Measurements from ENCODE around the gene ARHGAP45. TPM values are rescaled to one million over a fixed set of nuclear protein-coding genes. Genes with fewer than 3 reads are reported as not detected.

The ARHGAP45 gene
- total RNA-seq, 2 experiments from 2014 or later, result 861 to 878 TPM

GRCh38 chr19:1053176-1054101 is 13.5 kb upstream of the ARHGAP45 start:
- ChIA-PET CTCF (interaction anchor here (1.6 kb wide), 1 partner anchor 11 kb away, joined by 6 read pairs; no protein-coding TSS in a partner anchor), POLR2A (interaction anchor here (0.6 to 6.1 kb wide), 6 partner anchors 12 to 193 kb away, joined by 3 to 48 read pairs (median 4); partner anchors contain the start of gene ARHGAP45)
- Histone ChIP-seq H3K4me3 (ENCODE audit: low read length) (no peak overlapping the region), H3K9me3 (ENCODE audit: control insufficient read depth in 1 of 2, insufficient read depth in 1 of 2, low read length in 2 of 2) (peaks cover 6 to 17% of the 10 kb centered on the region in 2 experiments), H3K36me3 (ENCODE audit: insufficient read depth, low read length) (peaks cover 40% of the 10 kb centered on the region), H3K27me3 (ENCODE audit: control insufficient read depth in 1 of 2, insufficient read depth in 2 of 2, low read length in 2 of 2) (no peaks in the 10 kb centered on the region), H3K4me1 (ENCODE audit: insufficient read depth, low read length) (peaks cover 29% of the 10 kb centered on the region), H3K27ac (ENCODE audit: low read depth in 1 of 2, low read length in 2 of 2) (no peak overlapping the region)
- Mint-ChIP-seq H3K9me3 (no peaks in the 10 kb centered on the region), H3K36me3 (ENCODE audit: low read depth) (peaks cover 61% of the 10 kb centered on the region), H3K27ac (no peak overlapping the region), H3K27me3 (no peaks in the 10 kb centered on the region), H3K4me1 (ENCODE audit: low read depth) (peaks cover 31% of the 10 kb centered on the region), H3K4me3 (no peak overlapping the region)
- intact Hi-C loops (cut with DNase I, micrococcal nuclease), result no loop called here
- ATAC-seq (ENCODE audit: poor library complexity) (no peak), DNase-seq (no peak)
- TF ChIP-seq, protein P1, sequence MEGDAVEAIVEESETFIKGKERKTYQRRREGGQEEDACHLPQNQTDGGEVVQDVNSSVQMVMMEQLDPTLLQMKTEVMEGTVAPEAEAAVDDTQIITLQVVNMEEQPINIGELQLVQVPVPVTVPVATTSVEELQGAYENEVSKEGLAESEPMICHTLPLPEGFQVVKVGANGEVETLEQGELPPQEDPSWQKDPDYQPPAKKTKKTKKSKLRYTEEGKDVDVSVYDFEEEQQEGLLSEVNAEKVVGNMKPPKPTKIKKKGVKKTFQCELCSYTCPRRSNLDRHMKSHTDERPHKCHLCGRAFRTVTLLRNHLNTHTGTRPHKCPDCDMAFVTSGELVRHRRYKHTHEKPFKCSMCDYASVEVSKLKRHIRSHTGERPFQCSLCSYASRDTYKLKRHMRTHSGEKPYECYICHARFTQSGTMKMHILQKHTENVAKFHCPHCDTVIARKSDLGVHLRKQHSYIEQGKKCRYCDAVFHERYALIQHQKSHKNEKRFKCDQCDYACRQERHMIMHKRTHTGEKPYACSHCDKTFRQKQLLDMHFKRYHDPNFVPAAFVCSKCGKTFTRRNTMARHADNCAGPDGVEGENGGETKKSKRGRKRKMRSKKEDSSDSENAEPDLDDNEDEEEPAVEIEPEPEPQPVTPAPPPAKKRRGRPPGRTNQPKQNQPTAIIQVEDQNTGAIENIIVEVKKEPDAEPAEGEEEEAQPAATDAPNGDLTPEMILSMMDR (IDR thresholded peaks at IDR 0.05), result no peak

GRCh38 chr19:1054102-1055027 is 12.6 kb upstream of the ARHGAP45 start:
- TF ChIP-seq, protein P1 (IDR thresholded peaks at IDR 0.05), result no peak
- Mint-ChIP-seq H3K4me1 (ENCODE audit: low read depth) (peaks cover 32% of the 10 kb centered on the region), H3K27me3 (no peaks in the 10 kb centered on the region), H3K4me3 (no peak overlapping the region), H3K27ac (no peak overlapping the region), H3K9me3 (no peaks in the 10 kb centered on the region), H3K36me3 (ENCODE audit: low read depth) (peaks cover 66% of the 10 kb centered on the region)
- intact Hi-C loops (cut with DNase I, micrococcal nuclease), result no loop called here
- Histone ChIP-seq H3K4me3 (ENCODE audit: low read length) (no peak overlapping the region), H3K27ac (ENCODE audit: low read depth in 1 of 2, low read length in 2 of 2) (no peak overlapping the region), H3K27me3 (ENCODE audit: control insufficient read depth in 1 of 2, insufficient read depth in 2 of 2, low read length in 2 of 2) (no peaks in the 10 kb centered on the region), H3K9me3 (ENCODE audit: control insufficient read depth in 1 of 2, insufficient read depth in 1 of 2, low read length in 2 of 2) (peaks cover 6 to 17% of the 10 kb centered on the region in 2 experiments), H3K4me1 (ENCODE audit: insufficient read depth, low read length) (peaks cover 34% of the 10 kb centered on the region), H3K36me3 (ENCODE audit: insufficient read depth, low read length) (peaks cover 37% of the 10 kb centered on the region)
- CTCF ChIA-PET, result interaction anchor here (0.7 to 1.6 kb wide), 2 partner anchors 10 to 202 kb away, joined by 4 to 6 read pairs; no protein-coding TSS in a partner anchor
- DNase-seq (no peak), ATAC-seq (ENCODE audit: poor library complexity) (no peak)
- POLR2A ChIA-PET, result interaction anchor here (0.6 to 6.1 kb wide), 6 partner anchors 13 to 192 kb away, joined by 3 to 48 read pairs (median 4); partner anchors contain the start of gene ARHGAP45

- H3K4me1 Mint-ChIP-seq (ENCODE audit: low read depth), result peaks cover 32% of the 10 kb centered on the region
- DNase-seq, result no peak
- H3K36me3 Mint-ChIP-seq (ENCODE audit: low read depth), result peaks cover 72% of the 10 kb centered on the region
- peaks cover 34% of the 10 kb centered on the region for H3K4me1 ChIP-seq (ENCODE audit: insufficient read depth, low read length)
- H3K9me3 ChIP-seq (ENCODE audit: control insufficient read depth in 1 of 2, insufficient read depth in 1 of 2, low read length in 2 of 2), result peaks cover 6 to 17% of the 10 kb centered on the region in 2 experiments
- TF ChIP-seq, protein P1 (IDR thresholded peaks at IDR 0.05), result no peak
- no peak overlapping the region for H3K4me3 Mint-ChIP-seq
- no peak overlapping the region for H3K27ac ChIP-seq (ENCODE audit: low read depth in 1 of 2, low read length in 2 of 2)
- POLR2A ChIA-PET, result interaction anchor here (1.7 to 6.1 kb wide), 3 partner anchors 12 to 31 kb away, joined by 6 to 48 read pairs (median 10); partner anchors contain the start of gene ARHGAP45
- H3K4me3 ChIP-seq (ENCODE audit: low read length), result no peak overlapping the region
- CTCF ChIA-PET, result interaction anchor here (0.7 to 1.6 kb wide), 2 partner anchors 10 to 202 kb away, joined by 4 to 6 read pairs; no protein-coding TSS in a partner anchor
- intact Hi-C loops (cut with DNase I, micrococcal nuclease), result no loop called here
- no peaks in the 10 kb centered on the region for H3K27me3 Mint-ChIP-seq
- H3K36me3 ChIP-seq (ENCODE audit: insufficient read depth, low read length), result peaks cover 37% of the 10 kb centered on the region
- H3K9me3 Mint-ChIP-seq, result no peaks in the 10 kb centered on the region
- no peaks in the 10 kb centered on the region for H3K27me3 ChIP-seq (ENCODE audit: control insufficient read depth in 1 of 2, insufficient read depth in 2 of 2, low read length in 2 of 2)
- ATAC-seq (ENCODE audit: poor library complexity), result no peak
- no peak overlapping the region for H3K27ac Mint-ChIP-seq
Measured at GRCh38 chr19:1055028-1055425, 11.9 kb upstream of the ARHGAP45 start.

All from CD4-positive, alpha-beta T cell (primary cell).